Vagina (tissue), 2 donors: ENCODE data around the gene SYCP2L.

Experiments used
- POLR2A ChIP-seq, 2 donors: fragments of 450-650 bp; IDR thresholded peaks; one replicate each; pipeline ENCODE4 v1.6.1; 2017; ENCODE audit warnings: antibody characterized with exemption in 2 of 2, mild to moderate bottlenecking in 2 of 2, moderate library complexity in 2 of 2
- POLR2AphosphoS5 ChIP-seq, 2 donors: sonication (generic); formaldehyde crosslinking; IDR thresholded peaks; one replicate each; pipeline ENCODE4 v1.9.0; 2017; ENCODE audit warnings: antibody characterized with exemption in 2 of 2, mild to moderate bottlenecking in 2 of 2, low read depth in 1 of 2; ENCODE audit not compliant: insufficient read depth in 1 of 2
- TF ChIP-seq, protein P1 (sequence below), 3 experiments: fragments of 450-650 bp in 2 of 3; fragments of 200-600 bp in 1 of 3; sonication (generic) in 1 of 3; IDR thresholded peaks; one replicate each; pipeline ENCODE4 v1.5.1; 2017 to 2019; ENCODE audit warnings: antibody characterized with exemption in 3 of 3, mild to moderate bottlenecking in 2 of 3, moderate library complexity in 2 of 3

DNA sequence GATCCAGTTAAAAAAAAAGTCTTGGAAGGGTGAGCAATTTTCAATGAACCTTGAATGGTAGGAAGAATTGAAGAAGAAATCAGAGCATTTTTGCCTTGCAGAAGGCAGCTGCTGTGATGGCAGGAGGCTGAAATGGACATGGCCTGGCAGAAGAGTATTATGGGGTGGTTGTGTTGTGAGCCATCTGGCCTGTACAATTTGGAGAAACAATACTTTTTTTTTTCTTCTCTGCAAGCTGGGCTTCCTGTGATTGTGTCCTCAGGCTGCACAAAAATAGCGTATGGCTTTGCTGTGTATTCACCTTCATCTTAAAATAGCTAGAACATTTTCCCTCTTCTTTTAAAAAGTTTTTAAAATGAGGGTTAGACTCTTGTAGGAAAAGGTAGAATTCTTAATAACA, 21.4 kb downstream of the SYCP2L start:
- TF ChIP-seq, protein P1, sequence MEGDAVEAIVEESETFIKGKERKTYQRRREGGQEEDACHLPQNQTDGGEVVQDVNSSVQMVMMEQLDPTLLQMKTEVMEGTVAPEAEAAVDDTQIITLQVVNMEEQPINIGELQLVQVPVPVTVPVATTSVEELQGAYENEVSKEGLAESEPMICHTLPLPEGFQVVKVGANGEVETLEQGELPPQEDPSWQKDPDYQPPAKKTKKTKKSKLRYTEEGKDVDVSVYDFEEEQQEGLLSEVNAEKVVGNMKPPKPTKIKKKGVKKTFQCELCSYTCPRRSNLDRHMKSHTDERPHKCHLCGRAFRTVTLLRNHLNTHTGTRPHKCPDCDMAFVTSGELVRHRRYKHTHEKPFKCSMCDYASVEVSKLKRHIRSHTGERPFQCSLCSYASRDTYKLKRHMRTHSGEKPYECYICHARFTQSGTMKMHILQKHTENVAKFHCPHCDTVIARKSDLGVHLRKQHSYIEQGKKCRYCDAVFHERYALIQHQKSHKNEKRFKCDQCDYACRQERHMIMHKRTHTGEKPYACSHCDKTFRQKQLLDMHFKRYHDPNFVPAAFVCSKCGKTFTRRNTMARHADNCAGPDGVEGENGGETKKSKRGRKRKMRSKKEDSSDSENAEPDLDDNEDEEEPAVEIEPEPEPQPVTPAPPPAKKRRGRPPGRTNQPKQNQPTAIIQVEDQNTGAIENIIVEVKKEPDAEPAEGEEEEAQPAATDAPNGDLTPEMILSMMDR (IDR thresholded peaks at IDR 0.05): no peak
- no peak for TF ChIP-seq POLR2A (IDR thresholded peaks at IDR 0.05)
- no peak for TF ChIP-seq POLR2AphosphoS5 (IDR thresholded peaks at IDR 0.05; ENCODE audit: insufficient read depth in 1 of 2, low read depth in 1 of 2)
